ENCODE results near the gene TRPC6.

DNA sequence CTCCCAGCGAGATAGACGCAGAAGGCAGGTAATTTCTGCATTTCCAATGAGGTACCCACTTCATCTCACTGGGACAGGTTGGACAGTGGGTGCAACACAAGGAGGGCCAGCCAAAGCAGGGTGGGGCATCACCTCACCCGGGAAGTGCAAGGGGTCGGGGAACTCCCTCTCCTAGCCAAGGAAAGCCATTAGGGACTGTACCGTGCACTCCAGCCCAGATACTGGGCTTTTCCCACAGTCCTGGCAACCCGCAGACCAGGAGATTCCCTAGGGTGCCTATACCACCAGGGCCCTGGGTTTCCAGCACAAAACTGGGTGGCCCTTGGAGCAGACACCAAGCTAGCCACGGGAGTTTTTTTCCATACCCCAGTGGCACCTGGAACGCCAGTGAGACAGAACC, 17.2 kb downstream of the TRPC6 start:
- TF ChIP-seq, protein P1, sequence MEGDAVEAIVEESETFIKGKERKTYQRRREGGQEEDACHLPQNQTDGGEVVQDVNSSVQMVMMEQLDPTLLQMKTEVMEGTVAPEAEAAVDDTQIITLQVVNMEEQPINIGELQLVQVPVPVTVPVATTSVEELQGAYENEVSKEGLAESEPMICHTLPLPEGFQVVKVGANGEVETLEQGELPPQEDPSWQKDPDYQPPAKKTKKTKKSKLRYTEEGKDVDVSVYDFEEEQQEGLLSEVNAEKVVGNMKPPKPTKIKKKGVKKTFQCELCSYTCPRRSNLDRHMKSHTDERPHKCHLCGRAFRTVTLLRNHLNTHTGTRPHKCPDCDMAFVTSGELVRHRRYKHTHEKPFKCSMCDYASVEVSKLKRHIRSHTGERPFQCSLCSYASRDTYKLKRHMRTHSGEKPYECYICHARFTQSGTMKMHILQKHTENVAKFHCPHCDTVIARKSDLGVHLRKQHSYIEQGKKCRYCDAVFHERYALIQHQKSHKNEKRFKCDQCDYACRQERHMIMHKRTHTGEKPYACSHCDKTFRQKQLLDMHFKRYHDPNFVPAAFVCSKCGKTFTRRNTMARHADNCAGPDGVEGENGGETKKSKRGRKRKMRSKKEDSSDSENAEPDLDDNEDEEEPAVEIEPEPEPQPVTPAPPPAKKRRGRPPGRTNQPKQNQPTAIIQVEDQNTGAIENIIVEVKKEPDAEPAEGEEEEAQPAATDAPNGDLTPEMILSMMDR (conservative IDR thresholded peaks at IDR 0.05) = no peak
- TF ChIP-seq EZH2 (IDR thresholded peaks at IDR 0.05; ENCODE audit: low read depth) = no peak

All from PC-9 (cell line).